Neural cell (in vitro differentiated cells): ENCODE measurements around the gene PLA2G5. TPM values are rescaled to one million over a fixed set of nuclear protein-coding genes. Genes with fewer than 3 reads are reported as not detected.

Source experiments
- H2AFZ ChIP-seq: fragments of 200-600, 300-800 bp; sonication (generic), shearing (Covaris generic); 2 replicates; pipeline ENCODE4 v1.6.0; 2014; ENCODE audit warnings: low read depth, mild to moderate bottlenecking, antibody characterized with exemption, low read length, moderate library complexity
- H3F3A ChIP-seq: fragments of 200-600 bp; shearing (Covaris generic); 2 replicates; pipeline ENCODE4 v1.6.1; 2016; ENCODE audit warnings: mild to moderate bottlenecking, moderate library complexity, mixed read lengths, antibody characterized with exemption, low read length; ENCODE audit not compliant: insufficient read depth, poor library complexity, severe bottlenecking
- H3K27ac ChIP-seq: fragments of 200-600, 300-800 bp; sonication (generic), shearing (Covaris generic); 2 replicates; pipeline ENCODE4 v1.5.1; 2014; ENCODE audit warnings: mild to moderate bottlenecking, low read length, moderate library complexity
- H3K27me3 ChIP-seq: fragments of 300-800, 200-600 bp; sonication (generic), shearing (Covaris generic); 2 replicates; pipeline ENCODE4 v1.6.0; 2014; ENCODE audit warnings: mild to moderate bottlenecking, low read depth, low read length, moderate library complexity; ENCODE audit not compliant: insufficient read depth
- H3K36me3 ChIP-seq: fragments of 300-800, 200-600 bp; sonication (generic), shearing (Covaris generic); 2 replicates; pipeline ENCODE4 v1.5.1; 2014; ENCODE audit warnings: mild to moderate bottlenecking, antibody characterized with exemption, low read length, moderate library complexity; ENCODE audit not compliant: insufficient read depth
- H3K4me2 ChIP-seq: fragments of 300-800, 200-600 bp; sonication (generic), shearing (Covaris generic); 2 replicates; pipeline ENCODE4 v1.6.0; 2014; ENCODE audit warnings: mild to moderate bottlenecking, low read length
- H3K4me3 ChIP-seq: fragments of 300-800, 200-600 bp; sonication (generic), shearing (Covaris generic); 2 replicates; pipeline ENCODE4 v1.5.1; 2014; ENCODE audit warnings: mild to moderate bottlenecking, low read length, moderate library complexity
- H3K79me2 ChIP-seq: fragments of 200-600 bp; shearing (Covaris generic); replicated peaks from 2 replicates; pipeline ENCODE4 v1.6.0; 2014; ENCODE audit warnings: mild to moderate bottlenecking, low read length, moderate library complexity; ENCODE audit not compliant: insufficient read depth
- H3K9ac ChIP-seq: fragments of 300-800, 200-600 bp; sonication (generic), shearing (Covaris generic); 2 replicates; pipeline ENCODE4 v1.6.1; 2016; ENCODE audit warnings: mild to moderate bottlenecking, low read length, mixed read lengths
- H3K9me2 ChIP-seq: fragments of 200-600 bp; shearing (Covaris generic); 2 replicates; pipeline ENCODE4 v1.6.1; 2016; ENCODE audit warnings: mild to moderate bottlenecking, low read length, mixed read lengths; ENCODE audit not compliant: insufficient read depth
- H3K9me3 ChIP-seq: fragments of 200-600, 300-800 bp; sonication (generic), shearing (Covaris generic); 2 replicates; pipeline ENCODE4 v1.6.1; 2016; ENCODE audit warnings: mild to moderate bottlenecking, mixed run types, low read length, moderate library complexity, mixed read lengths
- H4K20me1 ChIP-seq: fragments of 200-600 bp; shearing (Covaris generic); 2 replicates; pipeline ENCODE4 v1.6.1; 2016; ENCODE audit warnings: mild to moderate bottlenecking, mixed run types; ENCODE audit not compliant: insufficient read depth
- CTCF ChIP-seq: fragments of 450-650 bp; IDR thresholded peaks from 2 replicates; pipeline ENCODE4 v1.5.1; 2014; ENCODE audit warnings: antibody characterized with exemption, mild to moderate bottlenecking, moderate library complexity; ENCODE audit not compliant: poor library complexity, severe bottlenecking
- EP300 ChIP-seq: fragments of 450-650 bp; conservative IDR thresholded peaks from 2 replicates; pipeline ENCODE4 v1.6.1; 2014; ENCODE audit warnings: antibody characterized with exemption, mild to moderate bottlenecking, moderate library complexity; ENCODE audit not compliant: poor library complexity, severe bottlenecking
- EZH2 ChIP-seq: fragments of 200-600, 300-800 bp; shearing (Covaris generic), sonication (generic); IDR thresholded peaks from 2 replicates; pipeline ENCODE4 v1.6.1; 2014; ENCODE audit warnings: antibody characterized with exemption, low read length, borderline replicate concordance, mild to moderate bottlenecking; ENCODE audit not compliant: insufficient read depth, poor library complexity, severe bottlenecking
- MXI1 ChIP-seq: fragments of 450-650 bp; conservative IDR thresholded peaks from 2 replicates; pipeline ENCODE4 v1.6.1; 2014; ENCODE audit warnings: antibody characterized with exemption, mild to moderate bottlenecking; ENCODE audit not compliant: poor library complexity, severe bottlenecking
- POLR2AphosphoS5 ChIP-seq: IDR thresholded peaks from 2 replicates; pipeline ENCODE4 v1.6.1; 2012
- RAD21 ChIP-seq: fragments of 450-650 bp; conservative IDR thresholded peaks from 2 replicates; pipeline ENCODE4 v1.6.1; 2014; ENCODE audit warnings: antibody characterized with exemption, mild to moderate bottlenecking, moderate library complexity
- SMC3 ChIP-seq: fragments of 450-650 bp; conservative IDR thresholded peaks from 2 replicates; pipeline ENCODE4 v1.6.1; 2014; ENCODE audit warnings: antibody characterized with exemption, mild to moderate bottlenecking, moderate library complexity; ENCODE audit not compliant: poor library complexity
- TAF1 ChIP-seq: IDR thresholded peaks from 2 replicates; pipeline ENCODE4 v1.6.1; 2012; ENCODE audit warnings: low read depth
- polyA plus RNA-seq: library from polyadenylated mRNA; depleted of rRNA; stranded (reverse); fragments of >200 nt; gene quantifications from 2 replicates; pipeline ENCODE4 v1.2.3, GENCODE V29; 2014
- TF ChIP-seq, protein P1 (sequence below): IDR thresholded peaks from 2 replicates; pipeline ENCODE4 v1.6.1; 2012; ENCODE audit warnings: borderline replicate concordance

PLA2G5 gene
- polyA plus RNA-seq, 1 donor from 2014 or later = not detected

DNA sequence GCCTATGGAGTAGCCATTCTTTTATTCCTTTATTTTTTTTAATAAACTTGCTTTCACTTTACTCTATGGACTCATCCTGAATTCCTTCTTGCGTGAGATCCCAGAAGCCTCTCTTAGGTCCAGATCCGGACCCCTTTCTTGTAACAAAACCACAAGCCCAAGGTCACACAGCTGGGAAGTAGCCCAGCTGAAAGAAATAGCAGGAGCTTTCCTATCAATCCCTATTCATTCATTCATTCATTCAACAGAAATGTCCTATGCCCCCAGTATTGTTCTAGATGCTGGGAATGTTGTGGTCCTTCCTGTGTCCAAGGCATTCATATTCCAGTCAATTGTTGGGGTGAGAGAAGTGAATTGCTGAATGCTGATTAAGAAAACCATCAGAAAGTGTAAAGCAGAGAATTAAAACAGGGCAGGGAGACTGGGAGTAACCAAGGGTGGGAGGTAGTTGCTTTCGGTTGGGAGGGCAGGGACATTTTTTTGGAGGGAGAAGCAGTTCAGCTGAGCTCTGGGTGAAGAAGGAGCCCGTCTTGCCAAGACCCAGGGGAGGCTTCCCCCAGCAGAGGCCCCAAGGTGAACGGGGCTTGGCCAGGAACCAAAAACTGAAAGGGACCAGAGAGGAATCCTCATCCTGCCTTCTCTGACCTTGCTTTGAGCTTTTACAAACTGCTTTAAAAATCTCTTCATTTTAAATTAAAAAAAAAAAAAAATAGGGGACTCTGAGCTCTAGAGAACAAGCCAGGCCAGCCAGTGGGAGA is 38.6 kb downstream of the PLA2G5 start:
- H3K79me2 ChIP-seq = no peaks in the 10 kb centered on the region
- H3K27me3 ChIP-seq = no peaks in the 10 kb centered on the region
- H3K9ac ChIP-seq = no peak overlapping the region
- TF ChIP-seq EP300 (no peak), CTCF (no peak)
- H3K36me3 ChIP-seq = no peaks in the 10 kb centered on the region
- no peak overlapping the region for H2AFZ ChIP-seq
- H3F3A ChIP-seq = no peaks in the 10 kb centered on the region
- no peak overlapping the region for H3K4me2 ChIP-seq
- H3K9me2 ChIP-seq = no peaks in the 10 kb centered on the region
- no peak overlapping the region for H3K27ac ChIP-seq
- H3K9me3 ChIP-seq = no peaks in the 10 kb centered on the region
- no peak overlapping the region for H3K4me3 ChIP-seq
- no peaks in the 10 kb centered on the region for H4K20me1 ChIP-seq

DNA sequence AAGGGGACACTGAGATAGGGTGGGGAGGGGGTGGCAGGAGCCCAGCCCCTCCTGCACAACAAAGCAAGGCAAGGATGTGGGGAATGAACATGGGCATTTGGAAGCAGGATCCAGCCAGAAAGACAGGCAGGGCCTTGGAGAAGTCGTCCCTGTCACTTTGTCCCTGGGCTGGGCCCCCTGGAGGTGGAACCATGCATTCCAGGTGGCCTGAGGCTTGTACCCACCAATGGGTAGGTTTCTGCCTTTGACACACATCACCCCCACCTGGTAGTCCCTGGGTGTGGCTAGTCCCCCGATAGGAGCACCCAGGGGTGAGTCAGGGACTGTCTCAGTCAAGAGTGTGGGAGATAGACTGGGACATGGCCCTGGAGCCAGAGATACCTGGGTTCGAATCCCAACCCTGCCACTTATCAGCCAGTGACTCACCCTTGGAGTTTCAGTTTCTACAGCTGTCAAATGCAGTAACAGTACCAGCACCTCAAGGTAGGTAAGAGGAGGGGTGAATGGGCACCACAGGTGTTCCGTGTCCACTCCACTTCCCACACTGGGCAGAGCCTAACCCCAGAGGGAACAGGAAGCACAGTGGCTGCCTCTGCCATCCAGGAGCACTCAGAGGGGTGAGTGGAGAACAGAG is 39.3 kb downstream of the PLA2G5 start:
- Histone ChIP-seq H3K27ac (no peak overlapping the region), H4K20me1 (no peaks in the 10 kb centered on the region), H3F3A (no peaks in the 10 kb centered on the region), H3K4me2 (no peak overlapping the region), H3K4me3 (no peak overlapping the region), H2AFZ (no peak overlapping the region), H3K9me3 (no peaks in the 10 kb centered on the region), H3K36me3 (no peaks in the 10 kb centered on the region), H3K9ac (no peak overlapping the region), H3K9me2 (no peaks in the 10 kb centered on the region), H3K79me2 (no peaks in the 10 kb centered on the region), H3K27me3 (no peaks in the 10 kb centered on the region)
- TF ChIP-seq TAF1 (no peak), MXI1 (no peak), SMC3 (no peak), EP300 (no peak), RAD21 (no peak), CTCF (no peak), POLR2AphosphoS5 (no peak), EZH2 (no peak)
- TF ChIP-seq, protein P1, sequence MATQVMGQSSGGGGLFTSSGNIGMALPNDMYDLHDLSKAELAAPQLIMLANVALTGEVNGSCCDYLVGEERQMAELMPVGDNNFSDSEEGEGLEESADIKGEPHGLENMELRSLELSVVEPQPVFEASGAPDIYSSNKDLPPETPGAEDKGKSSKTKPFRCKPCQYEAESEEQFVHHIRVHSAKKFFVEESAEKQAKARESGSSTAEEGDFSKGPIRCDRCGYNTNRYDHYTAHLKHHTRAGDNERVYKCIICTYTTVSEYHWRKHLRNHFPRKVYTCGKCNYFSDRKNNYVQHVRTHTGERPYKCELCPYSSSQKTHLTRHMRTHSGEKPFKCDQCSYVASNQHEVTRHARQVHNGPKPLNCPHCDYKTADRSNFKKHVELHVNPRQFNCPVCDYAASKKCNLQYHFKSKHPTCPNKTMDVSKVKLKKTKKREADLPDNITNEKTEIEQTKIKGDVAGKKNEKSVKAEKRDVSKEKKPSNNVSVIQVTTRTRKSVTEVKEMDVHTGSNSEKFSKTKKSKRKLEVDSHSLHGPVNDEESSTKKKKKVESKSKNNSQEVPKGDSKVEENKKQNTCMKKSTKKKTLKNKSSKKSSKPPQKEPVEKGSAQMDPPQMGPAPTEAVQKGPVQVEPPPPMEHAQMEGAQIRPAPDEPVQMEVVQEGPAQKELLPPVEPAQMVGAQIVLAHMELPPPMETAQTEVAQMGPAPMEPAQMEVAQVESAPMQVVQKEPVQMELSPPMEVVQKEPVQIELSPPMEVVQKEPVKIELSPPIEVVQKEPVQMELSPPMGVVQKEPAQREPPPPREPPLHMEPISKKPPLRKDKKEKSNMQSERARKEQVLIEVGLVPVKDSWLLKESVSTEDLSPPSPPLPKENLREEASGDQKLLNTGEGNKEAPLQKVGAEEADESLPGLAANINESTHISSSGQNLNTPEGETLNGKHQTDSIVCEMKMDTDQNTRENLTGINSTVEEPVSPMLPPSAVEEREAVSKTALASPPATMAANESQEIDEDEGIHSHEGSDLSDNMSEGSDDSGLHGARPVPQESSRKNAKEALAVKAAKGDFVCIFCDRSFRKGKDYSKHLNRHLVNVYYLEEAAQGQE = no peak
